ENCODE results near the gene PSMD14.

DNA sequence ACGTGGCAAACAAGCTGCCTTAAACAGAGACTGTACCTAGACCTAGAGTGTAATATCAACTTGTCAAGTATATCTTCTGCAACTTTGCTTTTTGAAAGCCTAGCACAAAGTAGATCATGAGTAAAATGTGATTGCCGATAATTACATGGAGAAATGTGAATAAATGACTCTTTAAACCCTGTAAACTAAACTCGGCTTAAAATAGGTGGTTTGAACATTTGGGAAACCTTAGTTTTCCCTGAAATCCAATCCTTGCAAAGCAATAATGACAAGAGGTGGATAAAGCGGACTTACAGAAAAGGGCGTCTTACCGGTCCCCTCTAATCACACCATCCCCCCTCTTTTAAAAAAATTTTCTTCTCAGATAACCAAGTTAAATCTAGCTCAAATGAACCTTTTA lies 549 bp upstream of the PSMD14 start:
- no peak for TF ChIP-seq CEBPB (IDR thresholded peaks at IDR 0.05; ENCODE audit: borderline replicate concordance, low read depth, low read length)
- TF ChIP-seq ZNF589 (CRISPR knock-in tag; conservative IDR thresholded peaks at IDR 0.05): no peak
- TF ChIP-seq EED (CRISPR knock-in tag; IDR thresholded peaks at IDR 0.05): no peak
- TF ChIP-seq, protein P1, sequence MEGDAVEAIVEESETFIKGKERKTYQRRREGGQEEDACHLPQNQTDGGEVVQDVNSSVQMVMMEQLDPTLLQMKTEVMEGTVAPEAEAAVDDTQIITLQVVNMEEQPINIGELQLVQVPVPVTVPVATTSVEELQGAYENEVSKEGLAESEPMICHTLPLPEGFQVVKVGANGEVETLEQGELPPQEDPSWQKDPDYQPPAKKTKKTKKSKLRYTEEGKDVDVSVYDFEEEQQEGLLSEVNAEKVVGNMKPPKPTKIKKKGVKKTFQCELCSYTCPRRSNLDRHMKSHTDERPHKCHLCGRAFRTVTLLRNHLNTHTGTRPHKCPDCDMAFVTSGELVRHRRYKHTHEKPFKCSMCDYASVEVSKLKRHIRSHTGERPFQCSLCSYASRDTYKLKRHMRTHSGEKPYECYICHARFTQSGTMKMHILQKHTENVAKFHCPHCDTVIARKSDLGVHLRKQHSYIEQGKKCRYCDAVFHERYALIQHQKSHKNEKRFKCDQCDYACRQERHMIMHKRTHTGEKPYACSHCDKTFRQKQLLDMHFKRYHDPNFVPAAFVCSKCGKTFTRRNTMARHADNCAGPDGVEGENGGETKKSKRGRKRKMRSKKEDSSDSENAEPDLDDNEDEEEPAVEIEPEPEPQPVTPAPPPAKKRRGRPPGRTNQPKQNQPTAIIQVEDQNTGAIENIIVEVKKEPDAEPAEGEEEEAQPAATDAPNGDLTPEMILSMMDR (CRISPR knock-in tag; IDR thresholded peaks at IDR 0.05): no peak
- TF ChIP-seq SUZ12 (IDR thresholded peaks at IDR 0.05; ENCODE audit: low read depth, low read length): no peak
- TF ChIP-seq FLYWCH1 (CRISPR knock-in tag; IDR thresholded peaks at IDR 0.05): no peak
- no peak for TF ChIP-seq ELF3 (CRISPR knock-in tag; IDR thresholded peaks at IDR 0.05)

All from HepG2 (cell line).